ENCODE data around the gene DST.

The DST gene

GRCh38 chr6:56478202-56478601, 164.5 kb downstream of the DST start:
- DNase-seq = no peak

GRCh38 chr6:56477241-56477640, 165.4 kb downstream of the DST start:
- DNase-seq = no peak

GRCh38 chr6:56475736-56476457, 166.8 kb downstream of the DST start:
- no peak for DNase-seq

- no peak for DNase-seq
These were observed 168.2 kb downstream of the DST start for GRCh38 chr6:56474532-56474931.

- no peak for DNase-seq
These were observed 179.2 kb downstream of the DST start for GRCh38 chr6:56463443-56463842.

GRCh38 chr6:56459030-56459805, 183.5 kb downstream of the DST start:
- no peak for DNase-seq

GRCh38 chr6:56458324-56458884, 184.3 kb downstream of the DST start:
- DNase-seq = no peak

GRCh38 chr6:56456785-56457184, 185.9 kb downstream of the DST start:
- no peak for DNase-seq

GRCh38 chr6:56450882-56451739, 191.6 kb downstream of the DST start:
- no peak for DNase-seq

- DNase-seq = no peak
These were observed 192.3 kb downstream of the DST start for GRCh38 chr6:56450376-56450775.

GRCh38 chr6:56448046-56448445, 194.6 kb downstream of the DST start:
- no peak for DNase-seq

GRCh38 chr6:56445818-56446217, 196.9 kb downstream of the DST start:
- no peak for DNase-seq

- no peak for DNase-seq
These were observed 197.8 kb downstream of the DST start for GRCh38 chr6:56444855-56445254.

GRCh38 chr6:56440551-56440981, 202.1 kb downstream of the DST start:
- no peak for DNase-seq

GRCh38 chr6:56437171-56437900, 205.4 kb downstream of the DST start:
- DNase-seq = no peak

GRCh38 chr6:56435754-56436153, 206.9 kb downstream of the DST start:
- DNase-seq = no peak

GRCh38 chr6:56435326-56435725, 207.4 kb downstream of the DST start:
- no peak for DNase-seq

GRCh38 chr6:56434606-56435005, 208.1 kb downstream of the DST start:
- no peak for DNase-seq

- DNase-seq = no peak
These were observed 209.6 kb downstream of the DST start for GRCh38 chr6:56433119-56433518.

- no peak for DNase-seq
These were observed 210.5 kb downstream of the DST start for GRCh38 chr6:56432194-56432593.

GRCh38 chr6:56430629-56431600, 211.8 kb downstream of the DST start:
- DNase-seq = no peak

Data from DMS53 (cell line).